Activated CD4-positive, alpha-beta T cell treated with anti-CD3 and anti-CD28 coated beads for 24 hours (primary cell): Measurements from ENCODE around the gene EPHA3.
"Not testable (repeated sequence)": the region's sequence is repeated elsewhere in the genome, so short reads cannot be mapped to it uniquely, and the experiment has no call there.

Source experiments
- DNase-seq, 2 donors: peaks; one replicate each; pipeline ENCODE4 v3.0.0-alpha.2; 2020; ENCODE audit warnings: low read depth in 2 of 2

Gene EPHA3

GRCh38 chr3:89280822-89281365, 173.5 kb downstream of the EPHA3 start:
- no peak for DNase-seq

GRCh38 chr3:89287902-89288508, 180.6 kb downstream of the EPHA3 start:
- DNase-seq = no peak

GRCh38 chr3:89289574-89290190, 182.3 kb downstream of the EPHA3 start:
- DNase-seq = no peak

GRCh38 chr3:89297199-89297598, 189.8 kb downstream of the EPHA3 start:
- no peak for DNase-seq

- DNase-seq = no peak
Measured at GRCh38 chr3:89300526-89300925, 193.1 kb downstream of the EPHA3 start.

GRCh38 chr3:89300981-89301380, 193.6 kb downstream of the EPHA3 start:
- no peak for DNase-seq

- no peak for DNase-seq
Measured at GRCh38 chr3:89303701-89304100, 196.3 kb downstream of the EPHA3 start.

- DNase-seq = no peak
Measured at GRCh38 chr3:89306540-89306939, 199.1 kb downstream of the EPHA3 start.

- DNase-seq = no peak
Measured at GRCh38 chr3:89311581-89311980, 204.2 kb downstream of the EPHA3 start.

- no peak for DNase-seq
Measured at GRCh38 chr3:89312141-89312540, 204.7 kb downstream of the EPHA3 start.

- no peak for DNase-seq
Measured at GRCh38 chr3:89314454-89315098, 207.2 kb downstream of the EPHA3 start.

GRCh38 chr3:89315750-89316470, 208.5 kb downstream of the EPHA3 start:
- DNase-seq = no peak

GRCh38 chr3:89320186-89320585, 212.8 kb downstream of the EPHA3 start:
- no peak for DNase-seq

GRCh38 chr3:89326997-89327396, 219.6 kb downstream of the EPHA3 start:
- no peak for DNase-seq

- DNase-seq = no peak
Measured at GRCh38 chr3:89332386-89332785, 225.0 kb downstream of the EPHA3 start.

GRCh38 chr3:89332793-89333192, 225.4 kb downstream of the EPHA3 start:
- no peak for DNase-seq

- DNase-seq = no peak
Measured at GRCh38 chr3:89335693-89336092, 228.3 kb downstream of the EPHA3 start.

GRCh38 chr3:89340408-89340807, 233.0 kb downstream of the EPHA3 start:
- no peak for DNase-seq

- DNase-seq = no peak
Measured at GRCh38 chr3:89344076-89344475, 236.7 kb downstream of the EPHA3 start.

GRCh38 chr3:89350935-89351334, 243.5 kb downstream of the EPHA3 start:
- not testable (repeated sequence) for DNase-seq

- DNase-seq = no peak
Measured at GRCh38 chr3:89353465-89353864, 246.0 kb downstream of the EPHA3 start.

GRCh38 chr3:89358281-89358680, 250.9 kb downstream of the EPHA3 start:
- no peak for DNase-seq
